Liver (tissue), 9 donors: ENCODE measurements around the gene OR2AG2. TPM values are rescaled to one million over a fixed set of nuclear protein-coding genes. Genes with fewer than 3 reads are reported as not detected.
A peak's percentile ranks its signal among the peaks of the same experiment; 100 is the strongest.

ENCODE experiments used
- DNase-seq: peaks from one replicate; pipeline ENCODE4 v3.0.0-alpha.2; 2017; ENCODE audit warnings: low spot score
- H3K27ac ChIP-seq, 2 donors: one replicate each; pipeline ENCODE4 v1.7.0; 2013; ENCODE audit warnings: inconsistent platforms in 2 of 2, low read length in 2 of 2, control low read depth in 1 of 2, low read depth in 1 of 2, mild to moderate bottlenecking in 1 of 2
- H3K27me3 ChIP-seq, 4 donors: one replicate each; pipeline versions ENCODE4 v1.6.1 to v1.7.0; 2013; ENCODE audit warnings: low read length in 3 of 4, inconsistent platforms in 1 of 4, mild to moderate bottlenecking in 1 of 4, moderate library complexity in 1 of 4; ENCODE audit not compliant: control insufficient read depth in 4 of 4, insufficient read depth in 4 of 4
- H3K36me3 ChIP-seq, 4 donors: one replicate each; pipeline versions ENCODE4 v1.6.1 to v1.7.0; 2013; ENCODE audit warnings: low read length in 3 of 4, mild to moderate bottlenecking in 3 of 4, low read depth in 1 of 4, moderate library complexity in 1 of 4; ENCODE audit not compliant: control insufficient read depth in 4 of 4, insufficient read depth in 3 of 4
- H3K4me1 ChIP-seq, 4 donors: one replicate each; pipeline versions ENCODE4 v1.6.1 to v1.7.0; 2013; ENCODE audit warnings: low read length in 3 of 4, mild to moderate bottlenecking in 3 of 4, moderate library complexity in 1 of 4; ENCODE audit not compliant: control insufficient read depth in 4 of 4, insufficient read depth in 4 of 4
- H3K4me3 ChIP-seq, 3 donors: one replicate each; pipeline versions ENCODE4 v1.6.1 to v1.7.0; 2013; ENCODE audit warnings: low read length in 3 of 3, control low read depth in 1 of 3, low read depth in 1 of 3, mild to moderate bottlenecking in 1 of 3
- H3K9ac ChIP-seq, 2 donors: one replicate each; pipeline ENCODE4 v1.7.0; 2013; ENCODE audit warnings: low read length in 2 of 2, mild to moderate bottlenecking in 2 of 2, moderate library complexity in 2 of 2, control low read depth in 1 of 2, low read depth in 1 of 2
- H3K9me3 ChIP-seq, 4 donors: one replicate each; pipeline versions ENCODE4 v1.6.1 to v1.7.0; 2013; ENCODE audit warnings: low read length in 3 of 4; ENCODE audit not compliant: control insufficient read depth in 4 of 4
- EGR1 ChIP-seq, 2 donors: IDR thresholded peaks; 2 replicates each; pipeline ENCODE4 v1.6.1; 2016 to 2018; ENCODE audit warnings: antibody characterized with exemption in 2 of 2, low read depth in 2 of 2
- FOXA2 ChIP-seq: IDR thresholded peaks from 2 replicates; pipeline ENCODE4 v1.6.1; 2016; ENCODE audit warnings: antibody characterized with exemption
- GABPA ChIP-seq, 2 donors: IDR thresholded peaks in 1 of 2; conservative IDR thresholded peaks in 1 of 2; 2 replicates each; pipeline ENCODE4 v1.6.1; 2016; ENCODE audit warnings: antibody characterized with exemption in 2 of 2, mild to moderate bottlenecking in 1 of 2, moderate library complexity in 1 of 2
- HNF4G ChIP-seq: IDR thresholded peaks from 2 replicates; pipeline ENCODE4 v1.6.1; 2016; ENCODE audit warnings: antibody characterized with exemption
- JUND ChIP-seq, 2 donors: IDR thresholded peaks; 2 replicates each; pipeline ENCODE4 v1.6.1; 2016; ENCODE audit warnings: antibody characterized with exemption in 2 of 2
- NR2F2 ChIP-seq: IDR thresholded peaks from 2 replicates; pipeline ENCODE4 v1.6.1; 2016; ENCODE audit warnings: antibody characterized with exemption
- RAD21 ChIP-seq, 2 donors: IDR thresholded peaks; 2 replicates each; pipeline ENCODE4 v1.6.1; 2016; ENCODE audit warnings: antibody characterized with exemption in 2 of 2, mild to moderate bottlenecking in 2 of 2
- SP1 ChIP-seq: IDR thresholded peaks from 2 replicates; pipeline ENCODE4 v1.6.1; 2018; ENCODE audit warnings: antibody characterized with exemption, mild to moderate bottlenecking
- YY1 ChIP-seq: IDR thresholded peaks from 2 replicates; pipeline ENCODE4 v1.6.1; 2016; ENCODE audit warnings: antibody characterized with exemption, mild to moderate bottlenecking
- WGBS: extraction: QIAGEN DNeasy Blood & Tissue Kit; methylation state at CpG from one replicate; pipeline ENCODE4 v1.1.7; 2013; 5-methylcytosine and 5-hydroxymethylcytosine counted together
- polyA plus RNA-seq, 2 donors: library from polyadenylated mRNA; stranded (reverse) in 1 of 2; unstranded in 1 of 2; fragments of 200-250 nt in 1 of 2; fragments of >200 nt in 1 of 2; fragmentation: Nextera tagmentation in 1 of 2; extraction: Ambion mirVana in 1 of 2; gene quantifications; one replicate each; pipeline versions ENCODE4 v1.2.1 to v1.2.3, GENCODE V29; 2013 to 2015
- total RNA-seq, 2 donors: library from RNA; depleted of rRNA; stranded (reverse); fragments of >200 nt; gene quantifications; one replicate each; pipeline ENCODE4 v1.2.3, GENCODE V29; 2014
- TF ChIP-seq, protein P1 (sequence below): IDR thresholded peaks from 2 replicates; pipeline ENCODE4 v1.6.1; 2016; ENCODE audit warnings: antibody characterized with exemption
- TF ChIP-seq, protein P2 (sequence below): fragments of 150-350 bp; IDR thresholded peaks from 2 replicates; pipeline ENCODE4 v1.5.1; 2017; ENCODE audit warnings: improper control_type of control experiment, low read depth, low read length; ENCODE audit not compliant: missing input control
- TF ChIP-seq, protein P3 (sequence below): IDR thresholded peaks from 2 replicates; pipeline ENCODE4 v1.6.1; 2016; ENCODE audit warnings: antibody characterized with exemption
- TF ChIP-seq, protein P4 (sequence below): IDR thresholded peaks from 2 replicates; pipeline ENCODE4 v1.6.1; 2016; ENCODE audit warnings: antibody characterized with exemption, mild to moderate bottlenecking
- donor health status: healthy.
- donor health status: healthy.
- donor health status: healthy.
- donor health status: healthy.
- donor health status: healthy.

Gene OR2AG2
- total and polyA plus RNA-seq, 4 donors, result under 0.01 TPM; not detected in 3

DNA sequence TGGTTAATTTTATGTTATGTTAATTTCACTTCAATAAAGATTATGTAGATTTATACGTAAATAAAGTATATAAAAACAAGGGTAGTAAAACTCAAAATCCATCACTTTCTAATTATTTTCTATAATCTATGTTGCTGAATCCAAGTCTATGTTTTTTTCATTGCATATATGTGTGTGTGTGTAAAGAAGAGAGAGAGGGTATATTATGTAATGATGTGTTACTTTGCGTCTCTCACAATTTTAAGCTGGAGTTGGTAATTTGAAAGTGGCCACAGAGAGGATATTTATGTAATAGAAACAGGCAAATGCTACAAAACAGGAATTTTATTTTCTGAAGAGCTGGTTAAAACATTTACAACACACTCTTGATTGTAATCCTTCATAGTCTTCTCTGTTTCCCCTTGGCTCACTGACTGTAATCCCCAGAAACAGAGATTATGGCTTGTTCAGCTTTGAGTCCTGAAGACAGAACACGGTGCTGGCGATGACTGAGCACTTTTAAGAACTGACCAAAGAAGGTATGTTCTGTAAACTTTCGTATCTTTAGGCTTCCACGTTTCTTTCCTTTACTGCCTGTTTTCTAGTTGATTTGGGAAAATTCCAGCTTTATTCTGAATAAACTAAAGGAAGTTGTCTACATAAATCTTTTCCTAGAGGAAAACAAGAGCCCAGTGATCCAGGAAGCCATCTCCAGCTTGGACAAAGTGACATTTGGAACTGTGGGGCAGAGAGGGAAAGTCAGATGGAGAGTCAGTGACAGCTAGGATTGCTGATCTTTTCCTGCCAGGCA is 43.6 kb downstream of the OR2AG2 start:
- Histone ChIP-seq H3K27ac (no peak overlapping the region), H3K9me3 (peaks cover 0 to 3% (median 0%) of the 10 kb centered on the region in 4 donors), H3K4me3 (no peak overlapping the region), H3K27me3 (peaks cover 0 to 4% (median 0%) of the 10 kb centered on the region in 4 donors), H3K36me3 (no peaks in the 10 kb centered on the region), H3K9ac (no peak overlapping the region), H3K4me1 (no peaks in the 10 kb centered on the region)
- TF ChIP-seq SP1 (no peak), RAD21 (IDR thresholded peaks at IDR 0.05) (no peak), NR2F2 (peak; percentile 44), EGR1 (IDR thresholded peaks at IDR 0.05; ENCODE audit: low read depth in 2 of 2) (no peak)
- TF ChIP-seq, protein P1, sequence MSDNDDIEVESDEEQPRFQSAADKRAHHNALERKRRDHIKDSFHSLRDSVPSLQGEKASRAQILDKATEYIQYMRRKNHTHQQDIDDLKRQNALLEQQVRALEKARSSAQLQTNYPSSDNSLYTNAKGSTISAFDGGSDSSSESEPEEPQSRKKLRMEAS, result peak; percentile 22
- DNase-seq, result no peak
- 58% methylated on average over 6 of the region's 6 CpGs for WGBS

DNA sequence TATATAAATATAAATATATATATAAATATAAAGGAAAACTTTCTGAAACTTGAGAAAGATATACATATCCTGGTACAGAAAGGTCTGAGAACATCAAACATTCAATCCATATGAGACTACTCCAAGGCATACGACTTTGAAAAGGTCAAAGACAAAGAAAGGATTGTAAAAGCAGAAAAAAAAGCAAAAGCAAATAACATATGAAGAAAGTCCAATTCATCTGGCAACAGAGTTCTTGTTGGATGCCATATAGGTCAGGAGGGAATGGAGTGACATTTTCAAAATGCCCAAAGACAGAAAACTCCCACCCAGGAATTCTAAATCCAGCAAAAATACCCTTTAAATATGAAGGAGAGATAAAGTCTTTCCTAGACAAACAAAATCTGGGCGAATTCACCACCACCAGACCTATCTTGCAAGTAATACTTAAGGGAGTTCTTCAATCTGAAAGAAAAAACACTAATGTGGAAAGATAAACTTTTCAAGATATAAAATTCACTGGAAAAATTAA is 46.3 kb downstream of the OR2AG2 start:
- Histone ChIP-seq H3K9ac (no peak overlapping the region), H3K27me3 (peaks cover 0 to 4% (median 0%) of the 10 kb centered on the region in 4 donors), H3K27ac (no peak overlapping the region), H3K4me3 (no peak overlapping the region), H3K4me1 (no peaks in the 10 kb centered on the region), H3K9me3 (peaks cover 0 to 3% (median 0%) of the 10 kb centered on the region in 4 donors), H3K36me3 (no peaks in the 10 kb centered on the region)
- TF ChIP-seq YY1 (no peak), RAD21 (IDR thresholded peaks at IDR 0.05) (no peak), NR2F2 (no peak), HNF4G (no peak), FOXA2 (no peak)
- TF ChIP-seq, protein P2, sequence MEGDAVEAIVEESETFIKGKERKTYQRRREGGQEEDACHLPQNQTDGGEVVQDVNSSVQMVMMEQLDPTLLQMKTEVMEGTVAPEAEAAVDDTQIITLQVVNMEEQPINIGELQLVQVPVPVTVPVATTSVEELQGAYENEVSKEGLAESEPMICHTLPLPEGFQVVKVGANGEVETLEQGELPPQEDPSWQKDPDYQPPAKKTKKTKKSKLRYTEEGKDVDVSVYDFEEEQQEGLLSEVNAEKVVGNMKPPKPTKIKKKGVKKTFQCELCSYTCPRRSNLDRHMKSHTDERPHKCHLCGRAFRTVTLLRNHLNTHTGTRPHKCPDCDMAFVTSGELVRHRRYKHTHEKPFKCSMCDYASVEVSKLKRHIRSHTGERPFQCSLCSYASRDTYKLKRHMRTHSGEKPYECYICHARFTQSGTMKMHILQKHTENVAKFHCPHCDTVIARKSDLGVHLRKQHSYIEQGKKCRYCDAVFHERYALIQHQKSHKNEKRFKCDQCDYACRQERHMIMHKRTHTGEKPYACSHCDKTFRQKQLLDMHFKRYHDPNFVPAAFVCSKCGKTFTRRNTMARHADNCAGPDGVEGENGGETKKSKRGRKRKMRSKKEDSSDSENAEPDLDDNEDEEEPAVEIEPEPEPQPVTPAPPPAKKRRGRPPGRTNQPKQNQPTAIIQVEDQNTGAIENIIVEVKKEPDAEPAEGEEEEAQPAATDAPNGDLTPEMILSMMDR, result no peak
- no peak for DNase-seq
- 50% methylated on average over 2 of the region's 2 CpGs for WGBS

DNA sequence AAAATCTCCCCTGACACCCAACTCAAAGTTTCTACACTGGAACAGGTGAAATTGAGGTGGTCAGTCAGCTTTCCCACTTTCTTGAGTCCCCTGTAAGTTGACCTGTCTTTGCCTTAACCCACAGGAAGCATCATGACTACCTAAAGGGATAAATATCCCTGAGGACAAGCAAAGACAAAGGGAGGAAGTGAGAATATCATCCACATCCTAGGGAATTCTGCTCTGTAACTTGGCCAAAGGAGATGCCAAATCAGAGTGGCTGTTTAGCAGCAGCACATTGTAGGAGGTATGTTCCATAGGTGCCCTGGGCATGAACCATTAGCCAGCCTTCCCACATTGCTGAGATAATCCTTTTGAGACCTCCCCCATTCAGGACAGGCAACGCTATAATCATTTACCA is 47.8 kb downstream of the OR2AG2 start:
- Histone ChIP-seq H3K4me1 (no peaks in the 10 kb centered on the region), H3K27ac (no peak overlapping the region), H3K9me3 (peaks cover 0 to 3% (median 0%) of the 10 kb centered on the region in 4 donors), H3K4me3 (no peak overlapping the region), H3K27me3 (peaks cover 0 to 4% (median 0%) of the 10 kb centered on the region in 4 donors), H3K36me3 (no peaks in the 10 kb centered on the region), H3K9ac (no peak overlapping the region)
- 67% methylated on average over 1 of the region's 1 CpG for WGBS
- no peak for DNase-seq
- no peak for TF ChIP-seq SP1
- no peak for TF ChIP-seq NR2F2
- TF ChIP-seq JUND (IDR thresholded peaks at IDR 0.05), result no peak
- TF ChIP-seq, protein P3, sequence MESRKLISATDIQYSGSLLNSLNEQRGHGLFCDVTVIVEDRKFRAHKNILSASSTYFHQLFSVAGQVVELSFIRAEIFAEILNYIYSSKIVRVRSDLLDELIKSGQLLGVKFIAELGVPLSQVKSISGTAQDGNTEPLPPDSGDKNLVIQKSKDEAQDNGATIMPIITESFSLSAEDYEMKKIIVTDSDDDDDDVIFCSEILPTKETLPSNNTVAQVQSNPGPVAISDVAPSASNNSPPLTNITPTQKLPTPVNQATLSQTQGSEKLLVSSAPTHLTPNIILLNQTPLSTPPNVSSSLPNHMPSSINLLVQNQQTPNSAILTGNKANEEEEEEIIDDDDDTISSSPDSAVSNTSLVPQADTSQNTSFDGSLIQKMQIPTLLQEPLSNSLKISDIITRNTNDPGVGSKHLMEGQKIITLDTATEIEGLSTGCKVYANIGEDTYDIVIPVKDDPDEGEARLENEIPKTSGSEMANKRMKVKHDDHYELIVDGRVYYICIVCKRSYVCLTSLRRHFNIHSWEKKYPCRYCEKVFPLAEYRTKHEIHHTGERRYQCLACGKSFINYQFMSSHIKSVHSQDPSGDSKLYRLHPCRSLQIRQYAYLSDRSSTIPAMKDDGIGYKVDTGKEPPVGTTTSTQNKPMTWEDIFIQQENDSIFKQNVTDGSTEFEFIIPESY, result no peak
- TF ChIP-seq EGR1 (IDR thresholded peaks at IDR 0.05; ENCODE audit: low read depth in 2 of 2), result no peak
- no peak for TF ChIP-seq GABPA (IDR thresholded peaks at IDR 0.05 in 1 of 2, conservative IDR thresholded peaks at IDR 0.05 in 1 of 2)
- TF ChIP-seq, protein P4, sequence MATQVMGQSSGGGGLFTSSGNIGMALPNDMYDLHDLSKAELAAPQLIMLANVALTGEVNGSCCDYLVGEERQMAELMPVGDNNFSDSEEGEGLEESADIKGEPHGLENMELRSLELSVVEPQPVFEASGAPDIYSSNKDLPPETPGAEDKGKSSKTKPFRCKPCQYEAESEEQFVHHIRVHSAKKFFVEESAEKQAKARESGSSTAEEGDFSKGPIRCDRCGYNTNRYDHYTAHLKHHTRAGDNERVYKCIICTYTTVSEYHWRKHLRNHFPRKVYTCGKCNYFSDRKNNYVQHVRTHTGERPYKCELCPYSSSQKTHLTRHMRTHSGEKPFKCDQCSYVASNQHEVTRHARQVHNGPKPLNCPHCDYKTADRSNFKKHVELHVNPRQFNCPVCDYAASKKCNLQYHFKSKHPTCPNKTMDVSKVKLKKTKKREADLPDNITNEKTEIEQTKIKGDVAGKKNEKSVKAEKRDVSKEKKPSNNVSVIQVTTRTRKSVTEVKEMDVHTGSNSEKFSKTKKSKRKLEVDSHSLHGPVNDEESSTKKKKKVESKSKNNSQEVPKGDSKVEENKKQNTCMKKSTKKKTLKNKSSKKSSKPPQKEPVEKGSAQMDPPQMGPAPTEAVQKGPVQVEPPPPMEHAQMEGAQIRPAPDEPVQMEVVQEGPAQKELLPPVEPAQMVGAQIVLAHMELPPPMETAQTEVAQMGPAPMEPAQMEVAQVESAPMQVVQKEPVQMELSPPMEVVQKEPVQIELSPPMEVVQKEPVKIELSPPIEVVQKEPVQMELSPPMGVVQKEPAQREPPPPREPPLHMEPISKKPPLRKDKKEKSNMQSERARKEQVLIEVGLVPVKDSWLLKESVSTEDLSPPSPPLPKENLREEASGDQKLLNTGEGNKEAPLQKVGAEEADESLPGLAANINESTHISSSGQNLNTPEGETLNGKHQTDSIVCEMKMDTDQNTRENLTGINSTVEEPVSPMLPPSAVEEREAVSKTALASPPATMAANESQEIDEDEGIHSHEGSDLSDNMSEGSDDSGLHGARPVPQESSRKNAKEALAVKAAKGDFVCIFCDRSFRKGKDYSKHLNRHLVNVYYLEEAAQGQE, result no peak
